OCI-LY7 (cell line): ENCODE measurements around the gene ITGA2. TPM values are rescaled to one million over a fixed set of nuclear protein-coding genes. Genes with fewer than 3 reads are reported as not detected.
A peak's percentile ranks its signal among the peaks of the same experiment; 100 is the strongest.

ENCODE experiments used
- BruUV-seq: library from RNA; stranded (reverse); fragments of 400-500 nt; replicated peaks from 2 replicates; lab custom pipeline; 2021; lab: Mats Ljungman, UMichigan
- CTCF ChIA-PET: fragments of 300-600 bp; sonication (Branson Sonifier 250); formaldehyde crosslinking; loops from one replicate; lab custom pipeline; 2022; ENCODE audit warnings: antibody characterized with exemption; ENCODE audit not compliant: unreplicated experiment; lab: Charles Lee
- POLR2A ChIA-PET: fragments of 300-600 bp; sonication (Branson Sonifier 250); formaldehyde crosslinking; loops from one replicate; lab custom pipeline; 2022; ENCODE audit warnings: antibody characterized with exemption; lab: Charles Lee
- DNase-seq: peaks from one replicate; pipeline ENCODE4 v3.0.0-alpha.2; 2015; ENCODE audit warnings: low spot score
- H2AFZ ChIP-seq: fragments of 200-600 bp; sonication (generic), shearing (Covaris generic); 2 replicates; pipeline ENCODE4 v1.6.1; 2014; ENCODE audit warnings: mild to moderate bottlenecking, antibody characterized with exemption, low read length, moderate library complexity
- H3K27ac ChIP-seq: fragments of 200-600 bp; sonication (generic); 2 replicates; pipeline ENCODE4 v1.5.1; 2014; ENCODE audit warnings: mixed run types, low read depth, mild to moderate bottlenecking, moderate library complexity, low read length, inconsistent platforms; ENCODE audit not compliant: poor library complexity, severe bottlenecking
- H3K36me3 ChIP-seq: fragments of 200-600 bp; sonication (generic); 2 replicates; pipeline ENCODE4 v1.6.1; 2014; ENCODE audit warnings: mild to moderate bottlenecking, antibody characterized with exemption, low read length, moderate library complexity, mixed read lengths; ENCODE audit not compliant: insufficient read depth
- H3K4me1 ChIP-seq: fragments of 200-600 bp; sonication (generic); 2 replicates; pipeline ENCODE4 v1.5.1; 2014; ENCODE audit warnings: mild to moderate bottlenecking, low read length; ENCODE audit not compliant: insufficient read depth, poor library complexity, severe bottlenecking
- H3K4me2 ChIP-seq: fragments of 200-600 bp; sonication (generic); 2 replicates; pipeline ENCODE4 v1.6.1; 2014; ENCODE audit warnings: mild to moderate bottlenecking, low read length
- H3K4me3 ChIP-seq: fragments of 200-600 bp; sonication (generic); 2 replicates; pipeline ENCODE4 v1.5.1; 2014; ENCODE audit warnings: mild to moderate bottlenecking, low read depth, low read length; ENCODE audit not compliant: poor library complexity, severe bottlenecking
- H3K79me2 ChIP-seq: fragments of 200-600 bp; sonication (generic); 2 replicates; pipeline ENCODE4 v1.6.1; 2016; ENCODE audit warnings: low read depth, mild to moderate bottlenecking, low read length, moderate library complexity, mixed read lengths; ENCODE audit not compliant: insufficient read depth
- H3K9me2 ChIP-seq: fragments of 200-600 bp; sonication (generic); 2 replicates; pipeline ENCODE4 v1.6.1; 2016; ENCODE audit warnings: mild to moderate bottlenecking, low read length, mixed read lengths; ENCODE audit not compliant: insufficient read depth
- H3K9me3 ChIP-seq: fragments of 200-600 bp; sonication (generic); 2 replicates; pipeline ENCODE4 v1.6.1; 2014; ENCODE audit warnings: mild to moderate bottlenecking, mixed run types, low read length, mixed read lengths
- H4K20me1 ChIP-seq: fragments of 200-600 bp; sonication (generic); 2 replicates; pipeline ENCODE4 v1.6.1; 2014; ENCODE audit warnings: mild to moderate bottlenecking, antibody characterized with exemption, low read length, moderate library complexity, mixed read lengths; ENCODE audit not compliant: insufficient read depth
- EZH2phosphoT487 ChIP-seq: fragments of 200-600 bp; sonication (generic); IDR thresholded peaks from 2 replicates; pipeline ENCODE4 v1.6.1; 2018; ENCODE audit warnings: low read depth, borderline replicate concordance, mild to moderate bottlenecking, mixed run types, antibody characterized with exemption, low read length, moderate library complexity, mixed read lengths
- intact Hi-C: fragments of 100-400 bp; cut with micrococcal nuclease; formaldehyde crosslinking; loops from one replicate; pipeline ENCODE4 v1.10.0; 2022; ENCODE audit not compliant: unreplicated experiment
- total RNA-seq, 2 experiments: library from RNA; depleted of rRNA in 1 of 2; stranded (reverse); fragments of >200 nt in 1 of 2; shearing (Covaris generic) in 1 of 2; gene quantifications; 2 replicates each; pipeline ENCODE4 v1.2.3, GENCODE V29; 2014 to 2022
- TF ChIP-seq, protein P1 (sequence below): fragments of 200-600 bp; sonication (generic); conservative IDR thresholded peaks from 2 replicates; pipeline ENCODE4 v1.5.1; 2014; ENCODE audit warnings: mild to moderate bottlenecking, antibody characterized with exemption, low read length, moderate library complexity, mixed read lengths

The ITGA2 gene
- total RNA-seq, 2 experiments from 2014 or later, result not detected

DNA sequence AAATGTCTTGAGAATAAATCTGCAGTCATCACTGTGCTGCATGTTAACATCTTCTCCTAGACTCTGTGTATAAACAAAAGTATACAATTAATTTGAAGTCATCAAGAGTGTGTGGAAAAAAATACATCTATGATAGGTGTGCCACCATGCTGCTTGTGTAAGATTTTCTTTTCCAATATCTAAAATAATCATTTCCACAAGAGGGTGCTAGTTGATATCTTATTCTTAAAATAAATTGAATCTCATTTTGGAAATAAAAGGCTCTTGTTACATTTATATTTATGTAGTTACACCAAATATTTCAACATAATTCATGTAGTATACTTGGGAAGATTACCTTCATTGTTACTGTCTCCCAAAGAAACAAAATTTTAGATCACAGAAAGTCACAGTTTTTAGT lies 134.6 kb downstream of the ITGA2 start:
- Histone ChIP-seq H3K9me3 (no peaks in the 10 kb centered on the region), H3K79me2 (no peaks in the 10 kb centered on the region), H3K27ac (no peak overlapping the region), H4K20me1 (no peaks in the 10 kb centered on the region), H3K4me1 (no peaks in the 10 kb centered on the region), H3K36me3 (no peaks in the 10 kb centered on the region), H3K4me2 (no peak overlapping the region), H3K4me3 (no peak overlapping the region), H3K9me2 (no peaks in the 10 kb centered on the region), H2AFZ (no peak overlapping the region)
- ChIA-PET CTCF (no interaction called here), POLR2A (interaction anchor here (0.9 kb wide), 1 partner anchor 898 kb away, joined by 3 read pairs; no protein-coding TSS in a partner anchor)
- no peak for TF ChIP-seq EZH2phosphoT487
- TF ChIP-seq, protein P1, sequence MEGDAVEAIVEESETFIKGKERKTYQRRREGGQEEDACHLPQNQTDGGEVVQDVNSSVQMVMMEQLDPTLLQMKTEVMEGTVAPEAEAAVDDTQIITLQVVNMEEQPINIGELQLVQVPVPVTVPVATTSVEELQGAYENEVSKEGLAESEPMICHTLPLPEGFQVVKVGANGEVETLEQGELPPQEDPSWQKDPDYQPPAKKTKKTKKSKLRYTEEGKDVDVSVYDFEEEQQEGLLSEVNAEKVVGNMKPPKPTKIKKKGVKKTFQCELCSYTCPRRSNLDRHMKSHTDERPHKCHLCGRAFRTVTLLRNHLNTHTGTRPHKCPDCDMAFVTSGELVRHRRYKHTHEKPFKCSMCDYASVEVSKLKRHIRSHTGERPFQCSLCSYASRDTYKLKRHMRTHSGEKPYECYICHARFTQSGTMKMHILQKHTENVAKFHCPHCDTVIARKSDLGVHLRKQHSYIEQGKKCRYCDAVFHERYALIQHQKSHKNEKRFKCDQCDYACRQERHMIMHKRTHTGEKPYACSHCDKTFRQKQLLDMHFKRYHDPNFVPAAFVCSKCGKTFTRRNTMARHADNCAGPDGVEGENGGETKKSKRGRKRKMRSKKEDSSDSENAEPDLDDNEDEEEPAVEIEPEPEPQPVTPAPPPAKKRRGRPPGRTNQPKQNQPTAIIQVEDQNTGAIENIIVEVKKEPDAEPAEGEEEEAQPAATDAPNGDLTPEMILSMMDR, result peak; percentile 57
- intact Hi-C loops, result no loop called here
- no peak for DNase-seq
- no TSS peak for BruUV-seq

DNA sequence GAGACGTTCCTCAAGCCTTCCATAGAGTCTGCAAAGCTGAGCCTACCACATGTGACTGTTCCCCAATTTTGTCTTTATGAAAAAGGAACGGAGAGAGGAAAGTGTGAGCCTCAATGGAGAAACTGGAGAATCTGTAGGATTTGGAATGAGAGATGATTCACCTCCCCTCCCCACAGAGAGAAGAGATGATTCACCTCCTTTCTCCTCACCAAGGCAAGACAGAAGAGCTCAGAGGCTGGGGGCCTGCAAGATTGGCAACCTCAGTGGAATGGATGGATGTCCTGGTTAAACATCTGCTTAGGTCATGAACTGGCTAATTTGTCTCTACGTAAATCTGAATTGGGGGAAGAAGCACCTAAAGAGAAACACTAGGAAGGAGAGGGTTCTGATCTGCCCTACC lies 137.4 kb downstream of the ITGA2 start:
- no peaks in the 10 kb centered on the region for H3K79me2 ChIP-seq
- no peaks in the 10 kb centered on the region for H3K36me3 ChIP-seq
- no TSS peak for BruUV-seq
- POLR2A ChIA-PET, result no interaction called here
- H3K9me3 ChIP-seq, result no peaks in the 10 kb centered on the region
- H2AFZ ChIP-seq, result no peak overlapping the region
- H3K4me2 ChIP-seq, result no peak overlapping the region
- TF ChIP-seq, protein P1, result no peak
- TF ChIP-seq EZH2phosphoT487, result no peak
- no peak overlapping the region for H3K4me3 ChIP-seq
- no peaks in the 10 kb centered on the region for H4K20me1 ChIP-seq
- H3K27ac ChIP-seq, result no peak overlapping the region
- H3K4me1 ChIP-seq, result no peaks in the 10 kb centered on the region
- intact Hi-C loops, result no loop called here
- H3K9me2 ChIP-seq, result no peaks in the 10 kb centered on the region
- no peak for DNase-seq
- CTCF ChIA-PET, result no interaction called here

DNA sequence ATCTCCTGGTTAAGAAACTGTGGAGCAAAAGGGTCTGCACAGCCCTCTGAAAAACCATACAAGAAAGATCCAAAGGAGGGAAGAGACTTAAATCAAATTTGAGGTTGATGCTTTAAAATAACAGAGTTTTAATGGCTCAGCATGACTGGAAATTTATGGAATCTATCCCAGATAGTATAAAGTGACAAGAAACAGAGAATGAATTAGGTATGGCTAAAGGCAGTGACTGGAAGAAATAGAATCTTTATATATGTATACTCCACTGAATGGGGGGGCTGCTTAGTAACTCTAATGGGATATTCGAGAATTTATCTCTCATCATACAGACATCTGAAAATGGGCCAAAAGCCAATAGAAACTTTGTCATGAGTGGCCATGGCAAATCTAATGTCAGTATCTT lies 138.0 kb downstream of the ITGA2 start:
- intact Hi-C loops, result no loop called here
- H3K4me2 ChIP-seq, result no peak overlapping the region
- H3K9me2 ChIP-seq, result no peaks in the 10 kb centered on the region
- CTCF ChIA-PET, result no interaction called here
- no peaks in the 10 kb centered on the region for H3K4me1 ChIP-seq
- POLR2A ChIA-PET, result no interaction called here
- H3K79me2 ChIP-seq, result no peaks in the 10 kb centered on the region
- no peak overlapping the region for H3K4me3 ChIP-seq
- TF ChIP-seq, protein P1, result no peak
- no peak for TF ChIP-seq EZH2phosphoT487
- H3K9me3 ChIP-seq, result no peaks in the 10 kb centered on the region
- no peak for DNase-seq
- H4K20me1 ChIP-seq, result no peaks in the 10 kb centered on the region
- H2AFZ ChIP-seq, result no peak overlapping the region
- H3K27ac ChIP-seq, result no peak overlapping the region
- no peaks in the 10 kb centered on the region for H3K36me3 ChIP-seq
- no TSS peak for BruUV-seq
